ENCODE data around the gene EXD3.

- TF ChIP-seq CTCF (conservative IDR thresholded peaks at IDR 0.05 in 1 of 2, IDR thresholded peaks at IDR 0.05 in 1 of 2; ENCODE audit: low read depth in 1 of 2, low read length in 2 of 2) (no peak), EZH2 (IDR thresholded peaks at IDR 0.05; ENCODE audit: low read length, missing control alignments) (no peak)
Observed at GRCh38 chr9:137411645-137412380, 11.1 kb downstream of the EXD3 start.
